GM12864 (cell line): ENCODE data around the gene STX16.
"Not testable (repeated sequence)": the region's sequence is repeated elsewhere in the genome, so short reads cannot be mapped to it uniquely, and the experiment has no call there.

ENCODE experiments used
- DNase-seq: peaks from one replicate; pipeline ENCODE4 v3.0.0-alpha.2; 2011; ENCODE audit warnings: low read depth
- H3K4me3 ChIP-seq: 2 replicates; pipeline ENCODE4 v1.5.1; 2011; ENCODE audit warnings: mild to moderate bottlenecking, low read depth, low read length, control low read depth
- CTCF ChIP-seq: IDR thresholded peaks from 2 replicates; pipeline ENCODE4 v1.5.1; 2011; ENCODE audit warnings: low read depth, mild to moderate bottlenecking, moderate library complexity, low read length, control low read depth, inconsistent platforms; ENCODE audit errors: missing control alignments

STX16 gene

GRCh38 chr20:58637466-58638213 is 13.4 kb upstream of the STX16 start:
- no peak overlapping the region for H3K4me3 ChIP-seq
- TF ChIP-seq CTCF = no peak
- no peak for DNase-seq

GRCh38 chr20:58638467-58639181 is 12.5 kb upstream of the STX16 start:
- H3K4me3 ChIP-seq = no peak overlapping the region
- no peak for DNase-seq
- TF ChIP-seq CTCF = no peak

GRCh38 chr20:58639182-58640146 is 11.6 kb upstream of the STX16 start:
- TF ChIP-seq CTCF = no peak
- no peak for DNase-seq
- no peak overlapping the region for H3K4me3 ChIP-seq

DNA sequence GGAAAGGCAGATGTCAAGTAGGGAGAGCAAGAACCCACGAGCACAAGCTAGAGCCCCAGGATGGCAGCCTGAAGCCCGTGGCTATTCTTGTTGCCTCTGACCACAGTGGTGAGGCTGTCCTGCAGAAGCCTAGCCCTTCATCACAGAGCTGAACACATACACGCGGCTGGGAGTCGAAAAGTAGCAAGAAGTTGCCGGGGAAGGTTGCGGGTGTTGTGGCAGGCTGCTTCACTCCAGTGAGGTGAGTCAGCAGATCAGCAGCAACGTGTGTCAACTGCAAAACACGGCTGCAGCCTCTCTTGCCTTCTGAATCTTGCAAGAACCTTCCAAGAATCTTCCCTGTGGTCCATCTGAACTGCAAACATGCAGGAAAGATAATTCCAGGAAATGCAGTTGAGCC is 10.6 kb upstream of the STX16 start:
- H3K4me3 ChIP-seq = no peak overlapping the region
- TF ChIP-seq CTCF = no peak
- no peak for DNase-seq

GRCh38 chr20:58642441-58642840 is 8.6 kb upstream of the STX16 start:
- TF ChIP-seq CTCF = no peak
- no peak for DNase-seq
- no peak overlapping the region for H3K4me3 ChIP-seq

- H3K4me3 ChIP-seq, DNase-seq: not testable (repeated sequence)
Measured at GRCh38 chr20:58642896-58643295, 8.2 kb upstream of the STX16 start.

DNA sequence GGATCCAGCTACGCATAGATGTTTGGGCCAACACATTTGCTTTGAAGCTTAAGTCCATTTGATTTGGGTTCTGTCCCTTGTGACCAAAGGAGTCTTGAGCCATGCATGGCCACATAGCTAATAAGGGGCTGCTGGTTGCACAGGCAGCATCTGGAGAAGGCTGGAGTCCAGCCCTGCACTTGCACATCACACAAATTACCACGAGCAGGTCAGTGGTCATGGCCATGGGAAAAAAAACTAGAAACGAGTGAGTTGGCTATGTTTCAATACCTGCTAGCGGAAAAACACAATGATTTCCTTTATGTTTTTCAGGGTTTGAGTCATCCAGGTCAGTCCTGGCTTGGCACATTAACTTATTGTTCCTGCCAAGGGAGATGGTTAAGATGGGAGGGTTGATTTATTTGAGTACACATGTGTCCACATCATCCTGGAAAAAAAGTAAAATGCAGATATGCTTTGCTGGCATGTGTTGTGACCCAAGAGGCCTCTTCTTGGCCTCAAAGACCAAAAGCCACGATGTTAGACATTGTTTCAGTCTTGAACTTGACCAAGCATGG is 5.6 kb upstream of the STX16 start:
- no peak for TF ChIP-seq CTCF
- no peak overlapping the region for H3K4me3 ChIP-seq
- no peak for DNase-seq
